Hepatocyte (in vitro differentiated cells): ENCODE results near the gene MICU2. TPM values are rescaled to one million over a fixed set of nuclear protein-coding genes. Genes with fewer than 3 reads are reported as not detected.

Experiments
- DNase-seq: peaks from one replicate; pipeline ENCODE4 v3.0.0-alpha.2; 2016; ENCODE audit warnings: low spot score
- H2AFZ ChIP-seq: fragments of 200-600 bp; sonication (generic); 2 replicates; pipeline ENCODE4 v1.6.0; 2016; ENCODE audit warnings: antibody characterized with exemption, mild to moderate bottlenecking
- H3K27ac ChIP-seq: fragments of 200-600 bp; sonication (generic); 2 replicates; pipeline ENCODE4 v1.5.1; 2016; ENCODE audit warnings: mild to moderate bottlenecking
- H3K27me3 ChIP-seq: fragments of 200-600 bp; sonication (generic); 2 replicates; pipeline ENCODE4 v1.6.1; 2016
- H3K36me3 ChIP-seq: fragments of 200-600 bp; sonication (generic); replicated peaks from 2 replicates; pipeline ENCODE4 v1.5.1; 2016; ENCODE audit warnings: low read depth; ENCODE audit not compliant: insufficient read depth
- H3K4me1 ChIP-seq: fragments of 200-600 bp; sonication (generic); 2 replicates; pipeline ENCODE4 v1.5.1; 2016; ENCODE audit warnings: mild to moderate bottlenecking, moderate library complexity; ENCODE audit not compliant: insufficient read depth
- H3K4me2 ChIP-seq: fragments of 200-600 bp; sonication (generic); 2 replicates; pipeline ENCODE4 v1.6.0; 2016
- H3K4me3 ChIP-seq: fragments of 200-600 bp; sonication (generic); 2 replicates; pipeline ENCODE4 v1.5.1; 2016; ENCODE audit warnings: mild to moderate bottlenecking
- H3K79me2 ChIP-seq: fragments of 200-600 bp; sonication (generic); 2 replicates; pipeline ENCODE4 v1.6.0; 2017; ENCODE audit warnings: mild to moderate bottlenecking
- H3K9me2 ChIP-seq: fragments of 200-600 bp; sonication (generic); replicated peaks from 2 replicates; pipeline ENCODE4 v1.6.0; 2017; ENCODE audit warnings: mild to moderate bottlenecking; ENCODE audit not compliant: insufficient read depth
- H3K9me3 ChIP-seq: fragments of 200-600 bp; sonication (generic); 2 replicates; pipeline ENCODE4 v1.5.1; 2016; ENCODE audit warnings: low read depth, mild to moderate bottlenecking
- H4K20me1 ChIP-seq: fragments of 200-600 bp; sonication (generic); 2 replicates; pipeline ENCODE4 v1.6.0; 2016; ENCODE audit warnings: mild to moderate bottlenecking; ENCODE audit not compliant: insufficient read depth, poor library complexity, severe bottlenecking
- CTCF ChIP-seq: fragments of 200-600 bp; sonication (generic); IDR thresholded peaks from 2 replicates; pipeline ENCODE4 v1.5.1; 2016; ENCODE audit warnings: antibody characterized with exemption, mild to moderate bottlenecking; ENCODE audit not compliant: poor library complexity
- EZH2 ChIP-seq: fragments of 200-600 bp; sonication (generic); IDR thresholded peaks from 2 replicates; pipeline ENCODE4 v1.6.1; 2016; ENCODE audit warnings: antibody characterized with exemption, mild to moderate bottlenecking, borderline replicate concordance
- EZH2phosphoT487 ChIP-seq: fragments of 200-600 bp; sonication (generic); IDR thresholded peaks from one replicate; pipeline ENCODE4 v1.6.1; 2018; ENCODE audit warnings: antibody characterized with exemption, mild to moderate bottlenecking, low read depth, moderate library complexity; ENCODE audit not compliant: unreplicated experiment, severe bottlenecking
- WGBS: methylation state at CpG from one replicate; pipeline ENCODE4 v1.1.6; 2016; ENCODE audit warnings: low lambda C conversion rate; ENCODE audit errors: missing lambda C conversion rate; 5-methylcytosine and 5-hydroxymethylcytosine counted together
- polyA plus RNA-seq: library from polyadenylated mRNA; unstranded; fragments of >200 nt; fragmentation: Nextera tagmentation; extraction: Ambion mirVana; gene quantifications from 2 replicates; pipeline ENCODE4 v1.2.1, GENCODE V29; 2016
- total RNA-seq: library from RNA; depleted of rRNA; stranded (reverse); fragments of >200 nt; gene quantifications from 2 replicates; pipeline ENCODE4 v1.2.3, GENCODE V29; 2014

The MICU2 gene
- total and polyA plus RNA-seq, 2 experiments from 2014 or later = 48.1 to 95.7 TPM

- Histone ChIP-seq H3K27ac (peak overlapping the region; percentile 91), H3K9me3 (no peaks in the 10 kb centered on the region), H3K27me3 (no peaks in the 10 kb centered on the region), H3K4me3 (no peak overlapping the region), H3K4me1 (peaks cover 16% of the 10 kb centered on the region), H2AFZ (peak overlapping the region; percentile 67), H3K4me2 (peak overlapping the region; percentile 67), H3K9me2 (no peaks in the 10 kb centered on the region), H3K36me3 (no peaks in the 10 kb centered on the region), H3K79me2 (no peaks in the 10 kb centered on the region), H4K20me1 (no peaks in the 10 kb centered on the region)
- peak; percentile 32 for DNase-seq
- 23% methylated on average over 3 of the region's 3 CpGs for WGBS
- TF ChIP-seq EZH2 (no peak), EZH2phosphoT487 (no peak), CTCF (no peak)
These were observed 12.9 kb upstream of the MICU2 start for GRCh38 chr13:21616880-21617279.

GRCh38 chr13:21616205-21616866, 12.4 kb upstream of the MICU2 start:
- DNase-seq = no peak
- peak overlapping the region; percentile 67 for H3K4me2 ChIP-seq

GRCh38 chr13:21615427-21615826, 11.5 kb upstream of the MICU2 start:
- WGBS = 73% methylated on average over 2 of the region's 2 CpGs
- H3K4me2 ChIP-seq = no peak overlapping the region
- peaks cover 16% of the 10 kb centered on the region for H3K4me1 ChIP-seq
- no peaks in the 10 kb centered on the region for H3K9me3 ChIP-seq
- H3K36me3 ChIP-seq = no peaks in the 10 kb centered on the region
- no peak overlapping the region for H2AFZ ChIP-seq
- TF ChIP-seq EZH2 (no peak), CTCF (no peak), EZH2phosphoT487 (no peak)
- no peaks in the 10 kb centered on the region for H3K79me2 ChIP-seq
- no peak overlapping the region for H3K27ac ChIP-seq
- no peaks in the 10 kb centered on the region for H3K9me2 ChIP-seq
- H3K4me3 ChIP-seq = no peak overlapping the region
- DNase-seq = no peak
- no peaks in the 10 kb centered on the region for H3K27me3 ChIP-seq
- no peaks in the 10 kb centered on the region for H4K20me1 ChIP-seq

More at GRCh38 chr13:21616205-21616866, 12.4 kb upstream of the MICU2 start:
- no peak overlapping the region for H3K4me3 ChIP-seq
- no peak for TF ChIP-seq CTCF
- no peak for TF ChIP-seq EZH2
- no peak for TF ChIP-seq EZH2phosphoT487
- H2AFZ ChIP-seq = peak overlapping the region; percentile 67
- H3K4me1 ChIP-seq = peaks cover 16% of the 10 kb centered on the region
- WGBS = 74% methylated on average over 5 of the region's 5 CpGs
- no peaks in the 10 kb centered on the region for H3K79me2 ChIP-seq
- no peaks in the 10 kb centered on the region for H3K27me3 ChIP-seq
- no peaks in the 10 kb centered on the region for H3K9me3 ChIP-seq
- no peaks in the 10 kb centered on the region for H4K20me1 ChIP-seq
- H3K27ac ChIP-seq = peak overlapping the region; percentile 91
- no peaks in the 10 kb centered on the region for H3K36me3 ChIP-seq
- H3K9me2 ChIP-seq = no peaks in the 10 kb centered on the region
